ENCODE measurements around the gene CHCHD3. TPM values are rescaled to one million over a fixed set of nuclear protein-coding genes. Genes with fewer than 3 reads are reported as not detected.

The CHCHD3 gene
- polyA plus RNA-seq, 2 of the 4 experiments (the other 2 are of a cell fraction), result 96.7 to 139 TPM

- DNase-seq (ENCODE audit: low read depth in 1 of 2, low spot score in 1 of 2), result no peak
- H3K4me1 ChIP-seq, result no peaks in the 10 kb centered on the region
- 91% methylated on average over 3 of the region's 3 CpGs for WGBS (ENCODE audit: missing lambda C conversion rate)
- H3K4me2 ChIP-seq, result no peak overlapping the region
- H3K27ac ChIP-seq, result no peak overlapping the region
- H3K4me3 ChIP-seq, result no peak overlapping the region
- FAIRE-seq, result no peak
- H3K9me3 ChIP-seq, result no peaks in the 10 kb centered on the region
- CTCF ChIA-PET, result interaction anchor here (0.7 kb wide), 1 partner anchor 543 kb away, joined by 3 read pairs; no protein-coding TSS in a partner anchor
- TF ChIP-seq NR3C1 (IDR thresholded peaks at IDR 0.05) (no peak), HOXB13 (CRISPR knock-in tag; IDR thresholded peaks at IDR 0.05; ENCODE audit: low read depth) (no peak), HEYL (CRISPR knock-in tag; IDR thresholded peaks at IDR 0.05) (no peak), GATA3 (IDR thresholded peaks at IDR 0.05; ENCODE audit: borderline replicate concordance) (no peak), PBX3 (IDR thresholded peaks at IDR 0.05) (no peak), BHLHE40 (IDR thresholded peaks at IDR 0.05; ENCODE audit: low read depth, low read length) (no peak), POLR2A (IDR thresholded peaks at IDR 0.05; ENCODE audit: low read length) (no peak), SMC3 (IDR thresholded peaks at IDR 0.05) (no peak), TFCP2L1 (CRISPR knock-in tag; IDR thresholded peaks at IDR 0.05) (no peak), FOXS1 (CRISPR knock-in tag; IDR thresholded peaks at IDR 0.05) (no peak), ZSCAN20 (CRISPR knock-in tag; IDR thresholded peaks at IDR 0.05) (no peak), CTCF (IDR thresholded peaks at IDR 0.05) (no peak), POLR2AphosphoS2 (conservative IDR thresholded peaks at IDR 0.05; ENCODE audit: low read length) (no peak), MYC (IDR thresholded peaks at IDR 0.05; ENCODE audit: borderline replicate concordance, low read length) (no peak)
- no peak for ATAC-seq
- POLR2A ChIA-PET, result no interaction called here
These were observed 220.5 kb downstream of the CHCHD3 start for GRCh38 chr7:132861424-132861823.

GRCh38 chr7:132859199-132859598 lies 222.7 kb downstream of the CHCHD3 start:
- Histone ChIP-seq H3K9me3 (no peaks in the 10 kb centered on the region), H3K4me1 (no peaks in the 10 kb centered on the region), H3K4me3 (no peak overlapping the region), H3K4me2 (no peak overlapping the region), H3K27ac (no peak overlapping the region)
- no peak for FAIRE-seq
- TF ChIP-seq CHD4 (IDR thresholded peaks at IDR 0.05; ENCODE audit: borderline replicate concordance) (no peak), JUNB (IDR thresholded peaks at IDR 0.05) (no peak), JUN (IDR thresholded peaks at IDR 0.05) (no peak), MAX (IDR thresholded peaks at IDR 0.05) (no peak), ZSCAN20 (CRISPR knock-in tag; IDR thresholded peaks at IDR 0.05) (no peak), KDM1A (IDR thresholded peaks at IDR 0.05; ENCODE audit: low read depth) (no peak)
- ChIA-PET CTCF (no interaction called here), POLR2A (interaction anchor here (0.5 kb wide), 1 partner anchor 106 kb away, joined by 3 read pairs; no protein-coding TSS in a partner anchor)
- 86% methylated on average over 1 of the region's 1 CpG for WGBS (ENCODE audit: missing lambda C conversion rate)
- no peak for DNase-seq (ENCODE audit: low read depth in 1 of 2, low spot score in 1 of 2)
- ATAC-seq, result no peak

GRCh38 chr7:132858760-132859159 lies 223.1 kb downstream of the CHCHD3 start:
- 97% methylated on average over 4 of the region's 4 CpGs for WGBS (ENCODE audit: missing lambda C conversion rate)
- ATAC-seq (no peak), FAIRE-seq (no peak), DNase-seq (ENCODE audit: low read depth in 1 of 2, low spot score in 1 of 2) (no peak)
- POLR2A ChIA-PET, result interaction anchor here (0.5 kb wide), 1 partner anchor 107 kb away, joined by 3 read pairs; no protein-coding TSS in a partner anchor
- H3K4me2 ChIP-seq, result no peak overlapping the region
- H3K27ac ChIP-seq, result no peak overlapping the region
- TF ChIP-seq MAX (IDR thresholded peaks at IDR 0.05), result no peak
- no peak overlapping the region for H3K4me3 ChIP-seq
- CTCF ChIA-PET, result no interaction called here
- H3K9me3 ChIP-seq, result no peaks in the 10 kb centered on the region
- H3K4me1 ChIP-seq, result no peaks in the 10 kb centered on the region

- ChIA-PET POLR2A (no interaction called here), CTCF (interaction anchor here (0.5 to 1.3 kb wide), 2 partner anchors 10 to 63 kb away, joined by 3 to 5 read pairs; no protein-coding TSS in a partner anchor)
- H3K4me1 ChIP-seq, result no peaks in the 10 kb centered on the region
- ATAC-seq (no peak), FAIRE-seq (no peak), DNase-seq (ENCODE audit: low read depth in 1 of 2, low spot score in 1 of 2) (no peak)
- no peak overlapping the region for H3K27ac ChIP-seq
- H3K4me3 ChIP-seq, result no peak overlapping the region
- no peak overlapping the region for H3K4me2 ChIP-seq
- WGBS (ENCODE audit: missing lambda C conversion rate), result 84% methylated on average over 2 of the region's 2 CpGs
- no peaks in the 10 kb centered on the region for H3K9me3 ChIP-seq
- TF ChIP-seq HES2 (IDR thresholded peaks at IDR 0.05), result no peak
- no peak for TF ChIP-seq FOXS1 (CRISPR knock-in tag; IDR thresholded peaks at IDR 0.05)
- no peak for TF ChIP-seq ATOH8 (CRISPR knock-in tag; IDR thresholded peaks at IDR 0.05; ENCODE audit: low read depth)
- no peak for TF ChIP-seq CBX2 (IDR thresholded peaks at IDR 0.05; ENCODE audit: borderline replicate concordance, low read depth)
- TF ChIP-seq MAX (IDR thresholded peaks at IDR 0.05), result no peak
- TF ChIP-seq CTCF (IDR thresholded peaks at IDR 0.05), result no peak
- TF ChIP-seq BCL3 (IDR thresholded peaks at IDR 0.05), result no peak
These were observed 223.6 kb downstream of the CHCHD3 start for GRCh38 chr7:132858251-132858650.
